Activated CD4-positive, alpha-beta T cell treated with anti-CD3 and anti-CD28 coated beads for 4 hours (primary cell): ENCODE results near the gene GTPBP6.
A peak's percentile ranks its signal among the peaks of the same experiment; 100 is the strongest.

Experiments
- DNase-seq, 2 donors: peaks; one replicate each; pipeline ENCODE4 v3.0.0-alpha.2; 2020

Gene GTPBP6

DNA sequence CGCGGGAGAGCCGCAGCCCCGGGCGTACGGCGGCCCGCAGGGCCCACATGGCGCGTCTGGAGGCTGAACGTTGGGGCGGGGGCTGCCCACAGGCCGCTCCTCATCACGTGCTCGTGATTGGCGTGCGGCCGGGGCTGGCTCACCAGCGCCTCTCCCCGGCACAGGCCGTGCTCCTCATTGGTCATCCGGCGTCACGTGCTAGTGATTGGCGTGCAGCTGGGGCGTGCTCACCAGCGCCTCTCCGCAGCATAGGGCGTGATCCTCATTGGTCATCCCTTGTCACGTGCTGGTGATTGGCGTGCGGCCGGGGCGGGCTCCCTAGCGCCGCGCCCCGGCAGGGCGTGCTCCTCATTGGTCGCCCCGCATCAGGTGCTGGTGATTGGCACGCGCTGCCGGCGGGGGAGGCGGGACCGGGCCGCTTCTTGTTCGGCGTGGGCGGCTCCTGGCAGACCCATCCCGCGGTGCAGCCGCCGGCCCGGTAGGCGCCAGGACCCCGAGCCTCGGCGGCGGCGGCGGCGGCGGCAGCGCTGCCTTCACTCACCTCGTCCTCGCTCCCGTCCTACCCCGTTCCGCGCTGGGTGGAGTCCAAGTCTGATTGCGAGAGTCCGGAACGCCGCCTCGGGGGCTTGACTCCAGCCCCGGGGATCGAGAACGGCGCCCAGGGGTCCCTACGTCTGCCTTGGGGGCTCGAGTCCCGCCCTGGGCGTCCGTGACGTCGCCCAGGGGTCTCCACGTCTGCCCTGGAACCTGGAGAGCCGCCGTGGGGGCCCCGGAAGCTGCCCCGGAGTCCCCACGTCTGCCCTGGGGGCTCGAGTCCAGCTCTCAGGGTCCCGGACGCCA lies at the start of gene GTPBP6:
TSS of gene GTPBP6 (minus strand) at position 58 of the 840 bp plus-strand sequence. CDS start at position 49, 9 bp downstream.
- DNase-seq: peak; percentile 98

- DNase-seq: no peak
These were observed 49.3 kb upstream of the GTPBP6 start for GRCh38 chrX:367866-368265.

GRCh38 chrX:367349-367748 lies 48.8 kb upstream of the GTPBP6 start:
- no peak for DNase-seq

DNA sequence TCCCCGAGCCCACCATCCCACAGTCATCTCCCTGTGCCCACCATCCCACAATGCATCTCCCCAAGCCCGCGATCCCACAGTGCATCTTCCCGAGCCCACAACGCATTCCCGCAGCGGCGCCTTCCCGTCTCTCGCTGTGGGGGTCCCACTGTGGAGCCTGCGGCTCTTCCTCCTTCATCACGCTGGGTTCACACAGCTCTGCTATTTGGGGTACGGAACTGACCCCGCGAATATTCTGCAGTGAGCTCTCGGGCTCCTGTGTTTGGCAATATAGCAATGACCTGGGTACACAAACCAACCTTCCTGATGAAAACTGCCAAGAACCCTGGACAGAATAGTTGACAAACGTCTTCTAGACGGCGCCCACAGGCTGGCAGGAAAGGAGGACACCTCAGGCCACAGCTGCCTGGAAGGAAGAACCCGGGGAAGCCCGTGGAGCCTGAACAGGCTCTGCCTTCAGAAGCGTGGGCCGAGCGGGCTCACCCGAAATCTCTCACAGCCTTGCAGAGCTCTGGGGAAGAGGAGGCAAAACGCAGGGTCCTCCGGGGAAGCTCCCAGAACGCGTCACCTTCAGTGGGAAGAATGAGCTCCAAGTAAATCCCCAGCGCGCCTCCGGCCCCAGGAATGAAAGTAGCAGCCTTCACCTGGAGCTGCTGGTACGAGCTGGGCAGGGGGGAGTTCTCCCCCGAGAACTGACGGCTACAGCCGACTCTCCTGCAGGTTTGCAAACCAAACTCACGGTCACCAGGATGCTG lies 45.2 kb upstream of the GTPBP6 start:
- no peak for DNase-seq

DNA sequence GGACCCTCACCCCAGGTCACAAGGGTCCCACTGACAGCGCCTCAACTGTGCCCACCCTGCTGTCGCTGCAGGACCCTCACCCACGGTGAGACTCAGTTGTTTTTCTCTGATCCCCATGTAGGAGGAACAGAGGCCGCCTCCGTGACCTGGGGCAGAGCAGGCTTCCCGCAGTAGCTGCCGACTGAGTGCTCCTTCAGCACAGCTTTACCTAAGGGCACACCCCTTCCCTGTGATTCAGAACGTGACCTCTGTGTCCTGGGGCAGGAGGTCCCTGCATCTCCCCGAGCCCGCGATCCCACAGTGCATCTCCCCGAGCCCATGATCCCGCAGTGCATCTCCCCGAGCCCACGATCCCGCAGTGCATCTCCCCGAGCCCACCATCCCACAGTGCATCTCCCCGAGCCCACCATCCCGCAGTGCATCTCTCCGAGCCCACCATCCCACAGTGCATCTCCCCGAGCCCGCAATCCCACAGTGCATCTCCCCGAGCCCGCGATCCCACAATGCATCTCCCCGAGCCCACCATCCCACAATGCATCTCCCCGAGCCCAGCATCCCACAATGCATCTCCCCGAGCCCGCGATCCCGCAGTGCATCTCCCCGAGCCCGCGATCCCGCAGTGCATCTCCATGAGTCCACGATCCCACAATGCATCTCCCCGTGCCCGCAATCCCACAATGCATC lies 44.5 kb upstream of the GTPBP6 start:
- no peak for DNase-seq

DNA sequence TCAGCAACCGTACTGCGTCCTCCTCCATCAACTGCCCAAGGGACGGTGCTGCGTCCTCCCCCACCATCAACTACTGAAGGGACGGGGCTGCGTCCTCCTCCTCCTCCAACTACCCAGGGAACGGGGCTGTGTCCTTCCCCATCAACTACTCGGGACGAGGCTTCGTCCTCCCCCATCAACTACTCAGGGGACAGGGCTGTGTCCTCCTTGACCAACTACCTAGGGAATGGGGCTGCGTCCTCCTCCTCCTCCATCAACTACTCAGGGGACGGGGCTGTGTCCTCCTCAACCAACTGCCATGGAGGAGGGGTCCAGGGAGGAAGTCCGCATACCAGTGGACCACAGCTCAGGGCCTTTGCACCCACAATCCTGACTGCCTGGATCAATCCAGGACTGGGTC lies 43.8 kb upstream of the GTPBP6 start:
- DNase-seq: no peak

- DNase-seq: no peak
These were observed 42.9 kb upstream of the GTPBP6 start for GRCh38 chrX:361231-362145.

DNA sequence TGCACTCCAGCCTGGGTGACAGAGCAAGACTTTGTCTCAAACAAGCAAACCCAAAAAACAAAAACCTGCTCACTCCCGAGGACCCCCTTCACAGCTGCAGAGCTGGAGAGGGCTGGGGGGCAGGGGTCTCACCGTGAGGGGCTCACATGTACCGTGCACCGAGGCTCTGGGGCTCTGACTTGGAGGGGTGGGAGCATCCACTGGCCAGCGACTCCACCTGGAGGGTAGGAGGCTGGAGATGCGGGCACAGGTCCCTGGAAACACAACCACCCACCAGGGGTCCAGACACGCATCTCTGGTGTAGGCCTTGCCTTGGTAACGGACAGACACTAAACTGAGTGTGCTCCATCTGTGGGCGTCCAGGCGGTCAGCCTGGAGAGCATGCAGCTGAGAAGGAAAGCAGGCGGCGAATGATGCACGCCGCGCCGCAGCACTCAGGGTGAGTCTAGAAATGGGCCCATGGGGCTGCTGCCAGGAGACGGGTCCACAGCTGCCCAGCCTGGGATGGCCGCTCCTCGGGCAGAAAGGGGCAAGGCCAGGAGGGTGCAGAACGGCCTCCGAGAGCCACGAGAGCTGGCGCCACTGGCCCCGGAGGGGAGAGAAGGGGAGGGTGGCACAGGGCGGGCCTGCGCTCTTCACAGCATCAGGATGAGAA lies 42.0 kb upstream of the GTPBP6 start:
- DNase-seq: no peak

- DNase-seq: no peak
These were observed 40.1 kb upstream of the GTPBP6 start for GRCh38 chrX:358651-359143.

GRCh38 chrX:357693-358471 lies 39.3 kb upstream of the GTPBP6 start:
- peak; percentile 55 to 57 for DNase-seq

DNA sequence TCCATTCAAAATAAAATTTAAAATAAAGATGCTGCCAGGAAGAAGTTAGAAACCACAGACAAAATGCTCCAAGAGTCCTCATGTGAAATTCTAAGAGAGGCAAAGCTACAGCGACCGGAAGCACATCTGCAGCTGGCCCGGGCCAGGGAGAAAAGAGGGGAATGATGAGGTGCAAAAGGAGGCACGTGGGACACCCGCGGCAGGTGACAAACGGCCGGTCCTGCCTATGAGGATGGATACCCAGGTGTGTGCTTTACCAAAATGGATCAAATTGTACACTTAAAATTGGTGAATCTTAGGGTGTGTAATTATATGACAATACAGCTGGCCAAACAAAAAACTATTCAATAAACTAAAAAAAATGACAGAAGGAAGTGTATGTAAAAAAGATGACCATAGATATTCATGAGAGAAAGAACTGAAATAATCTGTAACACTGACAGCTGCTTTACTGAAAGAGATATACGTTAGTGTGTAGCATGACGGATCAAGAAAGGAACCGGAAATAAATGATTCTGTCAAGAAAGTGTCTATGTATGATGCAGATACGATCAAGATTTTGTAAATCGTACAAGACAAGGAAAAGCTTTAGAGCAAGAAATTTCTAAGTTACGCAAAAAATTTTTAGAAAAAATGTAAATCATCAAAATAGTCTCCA lies 38.6 kb upstream of the GTPBP6 start:
- DNase-seq: no peak

GRCh38 chrX:356385-357034 lies 37.9 kb upstream of the GTPBP6 start:
- DNase-seq: no peak

DNA sequence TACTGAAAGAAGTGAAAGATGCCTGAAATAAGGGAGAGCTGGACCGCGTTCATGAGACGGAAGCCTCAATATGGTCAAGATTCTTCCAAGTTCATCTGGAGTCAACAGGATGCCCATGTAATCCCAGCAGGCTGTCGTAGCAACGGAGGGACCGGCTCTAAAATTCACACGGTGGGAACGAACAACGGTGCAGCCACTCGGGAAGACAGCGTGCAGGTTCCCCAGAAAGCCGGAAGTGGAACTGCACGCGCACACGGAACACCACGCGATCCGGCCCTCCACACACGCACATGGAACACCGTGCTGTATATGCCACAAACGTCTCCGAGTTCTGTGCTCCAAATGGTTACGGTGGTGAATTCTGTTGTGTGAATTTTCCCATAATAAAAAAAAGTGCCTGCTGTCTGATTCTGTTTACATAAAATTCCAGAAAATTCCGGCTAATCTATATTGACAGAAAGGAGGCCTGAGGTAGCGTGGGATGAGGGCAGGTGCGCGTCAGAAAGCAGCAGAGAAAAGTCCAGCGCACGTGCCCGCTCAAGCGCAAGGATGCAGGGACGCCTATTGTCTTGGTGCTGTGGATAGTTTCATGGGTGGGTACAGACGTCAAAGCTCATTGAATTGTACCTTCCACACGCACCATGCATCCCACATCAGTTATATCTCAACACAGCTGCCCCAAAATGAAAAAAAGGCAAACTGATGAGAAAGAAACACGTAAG lies 36.9 kb upstream of the GTPBP6 start:
- DNase-seq: no peak

DNA sequence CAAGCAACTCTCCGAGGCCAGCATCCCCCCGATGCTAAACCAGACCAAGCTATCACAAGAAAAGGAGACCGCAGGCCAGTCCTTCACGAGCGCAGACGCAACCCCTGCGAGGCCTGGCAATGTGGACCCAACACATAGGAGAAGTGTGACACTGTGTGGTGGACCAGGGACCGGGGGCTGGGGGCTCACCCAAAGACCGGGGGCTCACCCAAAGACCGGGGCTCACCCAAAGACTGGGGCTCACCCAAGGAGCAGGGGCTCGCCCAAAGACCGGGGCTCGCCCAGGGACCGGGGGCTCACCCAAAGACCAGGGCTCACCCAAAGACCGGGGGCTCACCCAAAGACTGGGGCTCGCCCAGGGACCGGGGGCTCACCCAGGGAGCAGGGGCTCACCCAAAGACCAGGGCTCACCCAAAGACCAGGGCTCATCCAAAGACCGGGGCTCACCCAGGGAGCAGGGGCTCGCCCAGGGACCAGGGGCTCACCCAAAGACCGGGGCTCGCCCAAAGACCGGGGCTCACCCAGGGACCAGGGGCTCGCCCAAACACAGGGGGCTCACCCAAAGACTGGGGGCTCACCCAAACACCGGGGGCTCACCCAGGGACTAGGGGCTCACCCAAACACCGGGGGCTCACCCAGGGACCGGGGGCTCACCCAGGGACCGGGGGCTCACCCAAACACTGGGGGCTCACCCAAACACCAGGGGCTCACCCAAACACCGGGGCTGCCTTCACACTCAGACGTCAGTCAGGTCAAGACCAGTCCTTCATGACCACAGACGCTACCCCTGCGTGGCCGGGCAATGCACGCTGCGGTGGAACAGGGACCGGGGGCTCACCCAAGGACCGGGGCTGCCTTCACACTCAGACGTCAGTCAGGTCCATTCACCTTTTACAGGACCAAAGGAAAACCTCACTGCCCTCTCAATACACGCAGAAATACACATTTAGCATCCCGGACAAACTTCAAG lies 35.3 kb upstream of the GTPBP6 start:
- DNase-seq: no peak

DNA sequence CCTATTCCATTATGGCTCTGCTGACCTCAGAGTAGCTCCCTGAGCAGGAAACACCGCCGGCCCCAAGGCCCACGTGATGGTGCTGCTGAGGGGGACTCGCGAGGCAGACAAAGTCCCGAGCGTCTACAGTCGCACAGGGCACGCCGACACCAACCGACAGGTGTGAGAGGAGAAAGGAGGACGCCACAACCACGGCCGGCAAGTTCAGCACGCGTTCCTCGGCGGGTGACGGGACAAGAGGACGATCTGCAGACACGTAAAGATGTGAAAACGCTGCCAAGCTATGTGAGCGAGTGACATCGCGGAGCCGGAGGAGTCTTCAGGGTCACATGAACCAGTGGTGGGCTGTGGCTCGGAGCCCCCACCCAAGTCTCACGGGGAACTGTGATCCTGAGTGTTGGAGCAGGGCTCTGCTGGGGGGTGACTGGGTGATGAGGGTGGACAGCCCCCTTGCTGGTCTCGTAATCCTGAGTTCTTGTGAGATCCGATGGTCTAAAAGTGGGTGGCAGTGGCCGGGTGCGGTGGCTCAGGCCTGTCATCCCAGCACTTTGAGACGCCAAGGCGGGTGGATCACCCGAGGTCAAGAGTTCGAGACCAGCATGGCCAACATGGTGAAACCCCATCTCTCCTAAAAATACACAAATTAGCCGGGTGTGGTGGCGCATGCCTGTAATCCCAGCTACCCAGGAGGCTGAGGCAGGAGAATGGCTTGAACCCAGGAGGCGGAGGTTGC lies 34.2 kb upstream of the GTPBP6 start:
- DNase-seq: no peak

DNA sequence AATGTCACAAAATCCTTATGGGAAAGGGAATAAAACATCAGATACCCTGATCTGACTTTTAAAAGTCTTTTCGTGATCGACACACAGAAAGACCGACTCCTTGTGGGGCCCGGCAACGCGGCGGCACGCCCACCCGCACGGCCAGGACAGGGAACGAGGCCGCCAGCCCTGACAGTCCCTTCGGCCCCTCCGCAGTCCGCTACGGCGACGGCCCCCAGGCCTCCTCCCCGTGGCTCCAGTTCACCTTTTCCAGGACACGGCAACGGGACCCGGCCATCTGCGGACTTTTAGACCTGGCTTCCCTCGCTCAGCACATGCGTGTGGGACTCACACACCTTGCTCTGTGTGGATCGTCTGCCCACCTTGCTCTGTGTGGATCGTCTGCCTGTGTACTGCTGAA lies 33.6 kb upstream of the GTPBP6 start:
- no peak for DNase-seq

- no peak for DNase-seq
These were observed 33.1 kb upstream of the GTPBP6 start for GRCh38 chrX:351736-352135.
